LNCAP (cell line): ENCODE results near the gene MYRFL.

ENCODE experiments used
- TF ChIP-seq, protein P1 (sequence below): fragments of 450-650 bp; IDR thresholded peaks from 2 replicates; pipeline ENCODE4 v1.5.1; 2017; ENCODE audit warnings: mild to moderate bottlenecking

Gene MYRFL

DNA sequence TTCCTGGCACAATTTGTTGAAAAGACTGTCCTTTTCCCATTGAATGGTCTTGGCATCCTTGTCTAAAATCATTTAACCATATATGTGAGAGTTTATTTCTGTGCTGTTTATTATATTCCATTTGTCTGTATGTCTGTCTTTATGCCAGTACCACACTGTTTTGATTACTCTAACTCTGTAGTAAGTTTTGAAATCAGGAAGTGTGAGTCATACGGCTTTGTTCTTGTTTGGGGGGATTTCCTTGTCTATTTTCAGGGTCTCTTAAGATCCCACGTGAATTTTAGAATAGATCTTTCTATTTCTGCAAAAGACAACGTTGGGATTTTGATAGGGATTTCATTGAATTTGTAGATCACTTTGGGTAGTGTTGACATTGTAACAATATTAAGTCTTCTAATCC lies 88.5 kb downstream of the MYRFL start:
- TF ChIP-seq, protein P1, sequence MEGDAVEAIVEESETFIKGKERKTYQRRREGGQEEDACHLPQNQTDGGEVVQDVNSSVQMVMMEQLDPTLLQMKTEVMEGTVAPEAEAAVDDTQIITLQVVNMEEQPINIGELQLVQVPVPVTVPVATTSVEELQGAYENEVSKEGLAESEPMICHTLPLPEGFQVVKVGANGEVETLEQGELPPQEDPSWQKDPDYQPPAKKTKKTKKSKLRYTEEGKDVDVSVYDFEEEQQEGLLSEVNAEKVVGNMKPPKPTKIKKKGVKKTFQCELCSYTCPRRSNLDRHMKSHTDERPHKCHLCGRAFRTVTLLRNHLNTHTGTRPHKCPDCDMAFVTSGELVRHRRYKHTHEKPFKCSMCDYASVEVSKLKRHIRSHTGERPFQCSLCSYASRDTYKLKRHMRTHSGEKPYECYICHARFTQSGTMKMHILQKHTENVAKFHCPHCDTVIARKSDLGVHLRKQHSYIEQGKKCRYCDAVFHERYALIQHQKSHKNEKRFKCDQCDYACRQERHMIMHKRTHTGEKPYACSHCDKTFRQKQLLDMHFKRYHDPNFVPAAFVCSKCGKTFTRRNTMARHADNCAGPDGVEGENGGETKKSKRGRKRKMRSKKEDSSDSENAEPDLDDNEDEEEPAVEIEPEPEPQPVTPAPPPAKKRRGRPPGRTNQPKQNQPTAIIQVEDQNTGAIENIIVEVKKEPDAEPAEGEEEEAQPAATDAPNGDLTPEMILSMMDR: no peak

DNA sequence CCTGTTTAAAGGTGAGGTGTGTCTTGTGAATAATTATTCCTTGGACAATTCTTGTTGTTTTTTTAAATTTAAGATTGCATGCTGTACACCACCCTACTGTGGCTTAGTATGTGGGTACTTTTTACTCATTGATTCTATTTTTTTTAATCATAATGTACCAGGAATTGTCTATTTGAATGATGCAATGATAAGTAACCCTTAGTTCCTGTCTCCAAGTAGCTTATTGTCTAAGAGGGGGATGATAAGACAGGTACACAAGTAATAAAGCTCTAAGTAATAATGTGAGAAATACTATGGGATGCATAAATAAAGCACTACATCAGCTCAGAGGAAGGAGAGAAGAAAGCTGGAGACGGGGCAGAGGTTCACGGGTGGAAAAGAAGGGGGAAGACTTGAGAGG lies 90.9 kb downstream of the MYRFL start:
- TF ChIP-seq, protein P1: no peak

DNA sequence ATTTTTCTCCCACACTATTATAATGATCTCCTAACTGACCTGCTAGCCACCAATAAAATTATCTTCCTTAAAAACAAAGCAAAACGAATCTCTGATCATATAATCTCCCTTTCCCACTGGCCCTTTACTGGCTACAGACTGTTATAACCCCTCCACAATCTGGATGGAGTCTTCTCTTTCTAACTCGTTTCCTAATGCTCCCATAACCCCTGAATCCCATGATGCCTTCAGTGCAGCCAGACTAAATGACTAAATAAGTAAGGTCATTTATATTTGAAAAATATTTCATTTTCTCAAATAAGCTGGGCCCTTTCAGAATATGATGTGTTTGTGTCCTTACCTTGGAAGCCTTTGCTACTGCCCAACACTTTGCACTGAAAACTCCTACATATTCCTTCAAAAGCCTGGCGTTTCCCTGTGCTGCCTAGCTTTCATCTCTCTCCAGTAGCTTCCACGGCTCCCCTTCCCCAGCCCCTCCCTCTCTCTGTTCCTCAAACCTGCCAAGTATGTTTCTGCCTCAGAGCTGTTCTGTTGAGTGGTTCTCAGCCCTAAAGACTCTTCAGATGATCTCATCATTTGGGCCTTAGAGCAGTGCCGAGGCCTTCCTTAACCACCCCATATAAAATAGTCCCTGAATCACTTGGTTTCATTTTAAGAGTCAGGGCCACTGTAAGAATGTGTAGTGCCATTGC lies 91.7 kb downstream of the MYRFL start:
- TF ChIP-seq, protein P1: no peak

DNA sequence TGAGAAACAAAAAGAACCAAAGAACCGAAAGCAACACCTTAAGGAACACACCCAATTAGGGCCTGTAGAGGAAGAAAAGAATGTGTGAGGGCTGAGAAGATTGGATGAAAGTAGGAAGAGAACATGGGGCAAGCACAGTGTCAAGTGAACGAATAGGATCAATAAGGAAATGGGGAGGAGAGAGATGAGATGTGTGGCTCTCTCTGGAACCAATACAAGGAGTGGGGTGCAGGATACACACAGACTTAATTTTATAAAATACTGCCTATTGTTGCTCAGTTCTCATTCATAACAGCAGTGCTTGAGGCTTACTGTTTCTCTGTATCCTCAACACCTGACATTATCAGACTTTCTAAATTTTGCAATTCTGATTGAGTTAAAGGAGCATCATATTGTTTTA lies 93.3 kb downstream of the MYRFL start:
- TF ChIP-seq, protein P1: no peak

DNA sequence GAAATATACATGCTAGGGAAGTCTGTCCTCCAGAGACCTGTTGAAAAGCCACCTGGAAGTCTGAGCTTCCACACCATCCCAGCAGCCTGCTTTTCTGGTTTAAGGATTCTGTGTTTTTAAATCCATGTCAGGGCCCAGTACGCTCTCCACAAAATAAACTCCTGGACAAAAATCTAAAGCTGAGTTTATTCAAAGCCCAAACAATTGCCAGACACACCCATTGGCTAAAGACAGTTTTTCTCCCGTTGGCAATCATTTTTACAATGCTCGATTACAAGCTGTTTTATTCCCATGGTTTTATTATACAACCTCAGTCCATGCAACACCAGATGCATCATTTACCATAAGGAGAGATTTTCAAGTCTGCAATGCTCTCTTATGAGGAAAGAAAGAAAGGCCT lies 94.5 kb downstream of the MYRFL start:
- TF ChIP-seq, protein P1: no peak

DNA sequence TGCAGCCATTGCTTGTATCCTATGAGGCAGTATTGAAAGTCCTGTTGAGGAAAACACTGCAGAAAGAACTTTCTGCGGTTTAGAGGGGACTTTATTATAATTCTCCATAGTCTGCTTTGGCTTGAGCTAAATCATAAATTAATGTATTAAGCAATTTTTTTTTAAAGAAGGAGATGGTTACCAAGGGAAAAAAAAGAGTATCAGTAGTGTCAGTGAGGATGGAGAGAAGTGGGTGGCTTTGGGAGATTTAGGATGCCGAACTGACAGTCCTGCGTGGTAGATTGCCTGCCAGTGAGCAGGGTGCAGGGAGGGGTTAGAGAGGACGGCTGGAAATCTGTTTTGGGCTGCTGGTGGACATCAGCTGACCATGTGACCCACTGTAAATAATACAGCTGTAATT lies 96.8 kb downstream of the MYRFL start:
- TF ChIP-seq, protein P1: no peak

DNA sequence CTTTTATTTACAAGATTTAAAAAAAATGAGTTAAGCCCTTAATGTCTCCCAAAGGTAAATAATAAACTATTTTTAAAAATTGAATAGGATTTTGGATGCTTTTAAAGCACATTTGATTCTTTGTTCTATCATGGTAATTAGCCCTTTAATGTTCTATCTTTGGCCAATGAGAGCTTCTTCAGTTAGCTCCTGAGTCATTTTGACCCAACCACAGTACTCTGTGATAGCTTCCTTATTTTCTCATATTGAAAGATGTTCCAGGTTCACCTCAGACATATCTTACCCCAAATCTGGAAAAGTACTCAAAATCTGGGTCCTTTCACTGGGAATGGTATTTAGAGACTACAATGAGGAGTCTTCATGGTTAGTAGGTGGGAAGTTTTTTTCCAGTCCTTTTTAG lies 98.0 kb downstream of the MYRFL start:
- TF ChIP-seq, protein P1: no peak

DNA sequence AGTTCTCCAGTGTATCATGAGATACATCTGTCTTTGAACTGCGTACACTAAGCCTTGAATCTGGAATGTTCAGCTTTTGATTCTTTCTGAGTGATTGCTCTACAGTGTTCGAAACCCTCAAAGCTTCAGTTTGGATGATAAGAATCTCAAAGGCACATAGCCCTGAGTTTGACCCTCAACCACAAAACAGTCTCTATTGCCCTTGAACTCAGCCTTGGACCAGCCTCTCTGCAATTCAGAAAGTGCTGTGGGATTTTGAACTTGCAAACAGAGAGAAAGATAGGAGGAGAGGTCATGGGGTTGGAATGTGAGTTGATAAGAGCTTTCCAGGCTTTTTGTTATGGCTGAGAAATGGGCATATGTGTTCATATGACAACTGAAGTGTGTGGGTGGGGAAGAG lies 100.3 kb downstream of the MYRFL start:
- TF ChIP-seq, protein P1: no peak
